ENCODE measurements around the gene CDPF1. TPM values are rescaled to one million over a fixed set of nuclear protein-coding genes. Genes with fewer than 3 reads are reported as not detected.

Gene CDPF1
- total RNA-seq, 1 donor from 2014 or later, result 22.1 TPM

DNA sequence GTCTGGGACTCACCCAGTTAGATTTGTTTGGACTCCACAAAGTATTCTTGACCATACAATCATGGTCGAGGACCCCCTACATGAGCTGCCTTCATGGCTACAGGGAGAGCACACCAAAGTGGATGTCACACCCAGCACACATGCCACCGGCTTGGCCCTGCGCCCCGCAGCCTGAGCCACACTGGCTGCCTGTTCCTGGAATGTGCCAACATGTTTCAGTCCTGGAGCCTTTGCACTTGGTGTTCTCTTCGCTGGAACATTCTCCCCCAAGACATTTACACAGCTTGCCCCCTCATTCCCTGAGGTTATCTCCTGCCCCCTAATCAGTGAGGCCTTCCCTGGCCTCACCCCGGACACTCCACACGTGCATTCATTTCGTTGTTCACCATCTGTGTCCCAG is 53.8 kb downstream of the CDPF1 start:
- Histone ChIP-seq H3K4me1 (no peaks in the 10 kb centered on the region), H3K27ac (no peak overlapping the region), H3K4me3 (no peak overlapping the region), H3K27me3 (no peaks in the 10 kb centered on the region), H3K9me3 (no peaks in the 10 kb centered on the region), H3K36me3 (peaks cover 0 to 28% of the 10 kb centered on the region in 2 donors)
- TF ChIP-seq POLR2A (IDR thresholded peaks at IDR 0.05) (no peak), POLR2AphosphoS5 (IDR thresholded peaks at IDR 0.05; ENCODE audit: insufficient read depth in 1 of 2, low read depth in 1 of 2) (no peak)
- TF ChIP-seq, protein P1, sequence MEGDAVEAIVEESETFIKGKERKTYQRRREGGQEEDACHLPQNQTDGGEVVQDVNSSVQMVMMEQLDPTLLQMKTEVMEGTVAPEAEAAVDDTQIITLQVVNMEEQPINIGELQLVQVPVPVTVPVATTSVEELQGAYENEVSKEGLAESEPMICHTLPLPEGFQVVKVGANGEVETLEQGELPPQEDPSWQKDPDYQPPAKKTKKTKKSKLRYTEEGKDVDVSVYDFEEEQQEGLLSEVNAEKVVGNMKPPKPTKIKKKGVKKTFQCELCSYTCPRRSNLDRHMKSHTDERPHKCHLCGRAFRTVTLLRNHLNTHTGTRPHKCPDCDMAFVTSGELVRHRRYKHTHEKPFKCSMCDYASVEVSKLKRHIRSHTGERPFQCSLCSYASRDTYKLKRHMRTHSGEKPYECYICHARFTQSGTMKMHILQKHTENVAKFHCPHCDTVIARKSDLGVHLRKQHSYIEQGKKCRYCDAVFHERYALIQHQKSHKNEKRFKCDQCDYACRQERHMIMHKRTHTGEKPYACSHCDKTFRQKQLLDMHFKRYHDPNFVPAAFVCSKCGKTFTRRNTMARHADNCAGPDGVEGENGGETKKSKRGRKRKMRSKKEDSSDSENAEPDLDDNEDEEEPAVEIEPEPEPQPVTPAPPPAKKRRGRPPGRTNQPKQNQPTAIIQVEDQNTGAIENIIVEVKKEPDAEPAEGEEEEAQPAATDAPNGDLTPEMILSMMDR (IDR thresholded peaks at IDR 0.05), result no peak
- intact Hi-C loops (cut with DNase I), result no loop called here
- DNase-seq (ENCODE audit: extremely low spot score in 2 of 2), result peak in 1 of 2 donors; percentile 49

DNA sequence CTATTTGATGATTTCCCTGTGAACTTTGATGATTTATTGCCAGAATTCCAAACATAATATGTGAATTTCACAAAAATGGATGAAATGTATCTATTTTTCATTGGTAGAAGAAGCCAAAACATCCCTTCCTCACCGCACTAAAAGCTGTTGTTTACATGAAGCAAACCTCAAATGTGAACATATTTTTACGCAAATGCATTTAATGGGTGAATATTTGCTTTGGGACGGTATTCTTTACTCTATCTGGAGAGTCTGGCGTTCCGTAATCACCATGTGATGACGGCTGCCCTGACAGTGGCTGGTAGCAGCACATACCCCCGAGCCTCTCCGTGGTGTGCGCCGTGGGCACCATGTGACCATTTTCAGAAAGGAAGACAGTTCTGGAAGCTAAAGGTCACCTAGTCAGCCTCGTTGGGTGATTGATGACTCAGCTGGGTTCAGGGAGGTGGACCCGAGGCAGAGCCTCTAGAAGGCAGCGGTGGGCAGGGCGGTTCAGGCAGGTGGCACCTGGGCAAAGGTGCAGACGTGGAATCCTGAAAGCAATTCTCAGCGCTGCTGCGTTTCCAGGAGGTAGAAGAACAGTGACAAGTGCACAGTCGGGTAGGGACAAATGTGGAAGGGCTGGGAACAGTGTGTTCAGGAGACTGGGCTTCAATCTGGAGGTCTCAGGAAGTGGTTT is 54.5 kb downstream of the CDPF1 start:
- TF ChIP-seq POLR2AphosphoS5 (IDR thresholded peaks at IDR 0.05; ENCODE audit: insufficient read depth in 1 of 2, low read depth in 1 of 2) (no peak), POLR2A (IDR thresholded peaks at IDR 0.05) (no peak)
- TF ChIP-seq, protein P1 (IDR thresholded peaks at IDR 0.05), result no peak
- no peak for DNase-seq (ENCODE audit: extremely low spot score in 2 of 2)
- H3K36me3 ChIP-seq, result peaks cover 0 to 24% of the 10 kb centered on the region in 2 donors
- H3K4me1 ChIP-seq, result no peaks in the 10 kb centered on the region
- H3K9me3 ChIP-seq, result no peaks in the 10 kb centered on the region
- intact Hi-C loops (cut with DNase I), result no loop called here
- H3K4me3 ChIP-seq, result no peak overlapping the region
- H3K27me3 ChIP-seq, result no peaks in the 10 kb centered on the region
- no peak overlapping the region for H3K27ac ChIP-seq

Other genes with a start within 250 kb of the CDPF1 start
- gene PPARA, start 99.8 kb downstream of the CDPF1 start, total RNA-seq, result 13.5 TPM
- gene PKDREJ, start 13.1 kb upstream of the CDPF1 start, total RNA-seq, result not detected
- gene TTC38, start 17.7 kb upstream of the CDPF1 start, total RNA-seq, result 58.7 TPM
- gene GTSE1, start 46.6 kb upstream of the CDPF1 start, total RNA-seq, result 2.2 TPM
- gene TRMU, start 85.4 kb upstream of the CDPF1 start, total RNA-seq, result 37.1 TPM